ENCODE results near the gene BLTP1. TPM values are rescaled to one million over a fixed set of nuclear protein-coding genes. Genes with fewer than 3 reads are reported as not detected.

BLTP1 gene
- polyA plus RNA-seq, 1 donor = 61.9 TPM

- Histone ChIP-seq H3K36me3 (ENCODE audit: control insufficient read depth, insufficient read depth, low read length) (no peaks in the 10 kb centered on the region), H3K4me3 (ENCODE audit: low read length) (no peak overlapping the region), H3K9me3 (ENCODE audit: control insufficient read depth, low read depth, low read length) (no peaks in the 10 kb centered on the region), H3K27ac (ENCODE audit: low read length) (no peak overlapping the region), H3K4me1 (ENCODE audit: control insufficient read depth, insufficient read depth, low read length) (no peaks in the 10 kb centered on the region), H3K27me3 (ENCODE audit: control insufficient read depth, insufficient read depth, low read length) (no peaks in the 10 kb centered on the region)
- WGBS (ENCODE audit: insufficient coverage, low lambda C conversion rate) = 81% methylated on average over 3 of the region's 5 CpGs
- DNase-seq = no peak
Measured at GRCh38 chr4:122131562-122132157, 20.5 kb upstream of the BLTP1 start.

- WGBS (ENCODE audit: insufficient coverage, low lambda C conversion rate) = 77% methylated on average over 3 of the region's 3 CpGs
- Histone ChIP-seq H3K36me3 (ENCODE audit: control insufficient read depth, insufficient read depth, low read length) (no peaks in the 10 kb centered on the region), H3K27ac (ENCODE audit: low read length) (no peak overlapping the region), H3K9me3 (ENCODE audit: control insufficient read depth, low read depth, low read length) (no peaks in the 10 kb centered on the region), H3K4me1 (ENCODE audit: control insufficient read depth, insufficient read depth, low read length) (no peaks in the 10 kb centered on the region), H3K4me3 (ENCODE audit: low read length) (no peak overlapping the region), H3K27me3 (ENCODE audit: control insufficient read depth, insufficient read depth, low read length) (no peaks in the 10 kb centered on the region)
- DNase-seq = no peak
Measured at GRCh38 chr4:122132891-122133290, 19.2 kb upstream of the BLTP1 start.

- no peaks in the 10 kb centered on the region for H3K27me3 ChIP-seq (ENCODE audit: control insufficient read depth, insufficient read depth, low read length)
- H3K27ac ChIP-seq (ENCODE audit: low read length) = no peak overlapping the region
- WGBS (ENCODE audit: insufficient coverage, low lambda C conversion rate) = 100% methylated on average over 1 of the region's 3 CpGs
- no peaks in the 10 kb centered on the region for H3K4me1 ChIP-seq (ENCODE audit: control insufficient read depth, insufficient read depth, low read length)
- no peaks in the 10 kb centered on the region for H3K36me3 ChIP-seq (ENCODE audit: control insufficient read depth, insufficient read depth, low read length)
- no peaks in the 10 kb centered on the region for H3K9me3 ChIP-seq (ENCODE audit: control insufficient read depth, low read depth, low read length)
- DNase-seq = no peak
- H3K4me3 ChIP-seq (ENCODE audit: low read length) = no peak overlapping the region
Measured at GRCh38 chr4:122139139-122139538, 13.0 kb upstream of the BLTP1 start.

GRCh38 chr4:122140834-122141233 lies 11.3 kb upstream of the BLTP1 start:
- peaks cover 3% of the 10 kb centered on the region for H3K27me3 ChIP-seq (ENCODE audit: control insufficient read depth, insufficient read depth, low read length)
- H3K4me1 ChIP-seq (ENCODE audit: control insufficient read depth, insufficient read depth, low read length) = no peaks in the 10 kb centered on the region
- H3K9me3 ChIP-seq (ENCODE audit: control insufficient read depth, low read depth, low read length) = no peaks in the 10 kb centered on the region
- H3K36me3 ChIP-seq (ENCODE audit: control insufficient read depth, insufficient read depth, low read length) = no peaks in the 10 kb centered on the region
- 83% methylated on average over 2 of the region's 5 CpGs for WGBS (ENCODE audit: insufficient coverage, low lambda C conversion rate)
- DNase-seq = no peak
- no peak overlapping the region for H3K4me3 ChIP-seq (ENCODE audit: low read length)
- no peak overlapping the region for H3K27ac ChIP-seq (ENCODE audit: low read length)

- H3K9me3 ChIP-seq (ENCODE audit: control insufficient read depth, low read depth, low read length) = no peaks in the 10 kb centered on the region
- H3K4me3 ChIP-seq (ENCODE audit: low read length) = no peak overlapping the region
- no peak overlapping the region for H3K27ac ChIP-seq (ENCODE audit: low read length)
- 100% methylated on average over 1 of the region's 1 CpG for WGBS (ENCODE audit: insufficient coverage, low lambda C conversion rate)
- no peak for DNase-seq
- no peaks in the 10 kb centered on the region for H3K36me3 ChIP-seq (ENCODE audit: control insufficient read depth, insufficient read depth, low read length)
- no peaks in the 10 kb centered on the region for H3K4me1 ChIP-seq (ENCODE audit: control insufficient read depth, insufficient read depth, low read length)
- peaks cover 3% of the 10 kb centered on the region for H3K27me3 ChIP-seq (ENCODE audit: control insufficient read depth, insufficient read depth, low read length)
Measured at GRCh38 chr4:122142687-122143086, 9.4 kb upstream of the BLTP1 start.

- no peak for DNase-seq
- Histone ChIP-seq H3K4me1 (ENCODE audit: control insufficient read depth, insufficient read depth, low read length) (no peaks in the 10 kb centered on the region), H3K27me3 (ENCODE audit: control insufficient read depth, insufficient read depth, low read length) (peaks cover 3% of the 10 kb centered on the region), H3K36me3 (ENCODE audit: control insufficient read depth, insufficient read depth, low read length) (no peaks in the 10 kb centered on the region), H3K9me3 (ENCODE audit: control insufficient read depth, low read depth, low read length) (no peaks in the 10 kb centered on the region), H3K27ac (ENCODE audit: low read length) (no peak overlapping the region), H3K4me3 (ENCODE audit: low read length) (no peak overlapping the region)
- WGBS (ENCODE audit: insufficient coverage, low lambda C conversion rate) = no CpG with 5 or more reads among the region's 4 CpGs
Measured at GRCh38 chr4:122146652-122147051, 5.5 kb upstream of the BLTP1 start.

GRCh38 chr4:122150931-122151330 lies 1.2 kb upstream of the BLTP1 start:
- Histone ChIP-seq H3K27ac (ENCODE audit: low read length) (no peak overlapping the region), H3K4me1 (ENCODE audit: control insufficient read depth, insufficient read depth, low read length) (peaks cover 6% of the 10 kb centered on the region), H3K9me3 (ENCODE audit: control insufficient read depth, low read depth, low read length) (no peaks in the 10 kb centered on the region), H3K4me3 (ENCODE audit: low read length) (no peak overlapping the region), H3K36me3 (ENCODE audit: control insufficient read depth, insufficient read depth, low read length) (peaks cover 2% of the 10 kb centered on the region), H3K27me3 (ENCODE audit: control insufficient read depth, insufficient read depth, low read length) (no peaks in the 10 kb centered on the region)
- WGBS (ENCODE audit: insufficient coverage, low lambda C conversion rate) = 86% methylated on average over 1 of the region's 2 CpGs
- no peak for DNase-seq

- Histone ChIP-seq H3K27me3 (ENCODE audit: control insufficient read depth, insufficient read depth, low read length) (no peaks in the 10 kb centered on the region), H3K4me1 (ENCODE audit: control insufficient read depth, insufficient read depth, low read length) (peaks cover 6% of the 10 kb centered on the region), H3K36me3 (ENCODE audit: control insufficient read depth, insufficient read depth, low read length) (peaks cover 12% of the 10 kb centered on the region), H3K9me3 (ENCODE audit: control insufficient read depth, low read depth, low read length) (no peaks in the 10 kb centered on the region), H3K4me3 (ENCODE audit: low read length) (peak overlapping the region; percentile 95), H3K27ac (ENCODE audit: low read length) (peak overlapping the region; percentile 97)
- DNase-seq = peak; percentile 60 to 87
- no CpG with 5 or more reads among the region's 16 CpGs for WGBS (ENCODE audit: insufficient coverage, low lambda C conversion rate)
Measured at GRCh38 chr4:122152711-122153226, 638 bp downstream of the BLTP1 start.

- 100% methylated on average over 1 of the region's 2 CpGs for WGBS (ENCODE audit: insufficient coverage, low lambda C conversion rate)
- peaks cover 12% of the 10 kb centered on the region for H3K36me3 ChIP-seq (ENCODE audit: control insufficient read depth, insufficient read depth, low read length)
- H3K4me1 ChIP-seq (ENCODE audit: control insufficient read depth, insufficient read depth, low read length) = peaks cover 6% of the 10 kb centered on the region
- no peak overlapping the region for H3K4me3 ChIP-seq (ENCODE audit: low read length)
- no peak overlapping the region for H3K27ac ChIP-seq (ENCODE audit: low read length)
- H3K9me3 ChIP-seq (ENCODE audit: control insufficient read depth, low read depth, low read length) = no peaks in the 10 kb centered on the region
- H3K27me3 ChIP-seq (ENCODE audit: control insufficient read depth, insufficient read depth, low read length) = no peaks in the 10 kb centered on the region
- no peak for DNase-seq
Measured at GRCh38 chr4:122156819-122157218, 4.7 kb downstream of the BLTP1 start.

GRCh38 chr4:122163301-122163700 lies 11.2 kb downstream of the BLTP1 start:
- no CpG with 5 or more reads among the region's 3 CpGs for WGBS (ENCODE audit: insufficient coverage, low lambda C conversion rate)
- no peak overlapping the region for H3K27ac ChIP-seq (ENCODE audit: low read length)
- H3K4me1 ChIP-seq (ENCODE audit: control insufficient read depth, insufficient read depth, low read length) = no peaks in the 10 kb centered on the region
- no peaks in the 10 kb centered on the region for H3K9me3 ChIP-seq (ENCODE audit: control insufficient read depth, low read depth, low read length)
- H3K4me3 ChIP-seq (ENCODE audit: low read length) = no peak overlapping the region
- no peak for DNase-seq
- H3K27me3 ChIP-seq (ENCODE audit: control insufficient read depth, insufficient read depth, low read length) = no peaks in the 10 kb centered on the region
- no peaks in the 10 kb centered on the region for H3K36me3 ChIP-seq (ENCODE audit: control insufficient read depth, insufficient read depth, low read length)

GRCh38 chr4:122163767-122164166 lies 11.6 kb downstream of the BLTP1 start:
- no peak for DNase-seq
- WGBS (ENCODE audit: insufficient coverage, low lambda C conversion rate) = no CpG with 5 or more reads among the region's 1 CpG
- H3K27me3 ChIP-seq (ENCODE audit: control insufficient read depth, insufficient read depth, low read length) = no peaks in the 10 kb centered on the region
- H3K4me3 ChIP-seq (ENCODE audit: low read length) = no peak overlapping the region
- no peak overlapping the region for H3K27ac ChIP-seq (ENCODE audit: low read length)
- H3K36me3 ChIP-seq (ENCODE audit: control insufficient read depth, insufficient read depth, low read length) = no peaks in the 10 kb centered on the region
- no peaks in the 10 kb centered on the region for H3K4me1 ChIP-seq (ENCODE audit: control insufficient read depth, insufficient read depth, low read length)
- H3K9me3 ChIP-seq (ENCODE audit: control insufficient read depth, low read depth, low read length) = no peaks in the 10 kb centered on the region

Measured in large intestine (tissue), 3 donors.